Measurements from ENCODE around the gene SOX6.

The SOX6 gene

DNA sequence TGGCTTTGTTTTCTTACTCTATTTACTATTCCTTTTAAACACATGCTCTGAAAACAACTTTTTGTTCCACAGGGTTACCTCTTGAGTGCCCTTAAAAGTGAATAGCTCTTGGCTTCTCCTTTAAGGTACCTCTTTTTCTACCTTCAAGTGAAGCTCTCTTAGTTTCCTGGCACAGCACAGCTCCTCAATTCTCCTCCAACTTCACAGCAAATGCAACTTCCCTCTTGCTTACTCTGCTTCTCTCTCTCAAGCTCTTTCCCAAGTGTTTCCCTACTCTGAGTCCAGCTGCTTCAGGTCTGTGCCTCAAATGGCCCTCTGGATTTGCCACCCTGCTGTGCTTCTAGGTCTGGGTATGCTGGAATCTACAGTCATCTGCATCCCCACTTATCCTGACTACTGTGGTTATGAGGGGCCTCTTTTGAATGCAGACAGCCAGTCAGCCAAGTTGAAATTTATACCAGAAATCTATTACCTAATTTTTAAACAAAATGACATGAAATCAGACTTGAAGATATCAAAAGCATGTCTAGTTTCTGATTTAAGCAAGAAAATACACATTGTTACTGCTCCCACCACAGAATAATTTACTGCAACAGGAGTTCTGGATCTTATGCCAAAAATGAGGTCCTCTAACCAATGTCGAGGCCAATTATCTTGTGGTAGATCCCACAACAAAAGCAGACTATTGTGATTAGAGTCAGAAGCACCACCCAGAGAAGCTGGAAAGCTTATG is 371.1 kb downstream of the SOX6 start:
- no peak for DNase-seq

DNA sequence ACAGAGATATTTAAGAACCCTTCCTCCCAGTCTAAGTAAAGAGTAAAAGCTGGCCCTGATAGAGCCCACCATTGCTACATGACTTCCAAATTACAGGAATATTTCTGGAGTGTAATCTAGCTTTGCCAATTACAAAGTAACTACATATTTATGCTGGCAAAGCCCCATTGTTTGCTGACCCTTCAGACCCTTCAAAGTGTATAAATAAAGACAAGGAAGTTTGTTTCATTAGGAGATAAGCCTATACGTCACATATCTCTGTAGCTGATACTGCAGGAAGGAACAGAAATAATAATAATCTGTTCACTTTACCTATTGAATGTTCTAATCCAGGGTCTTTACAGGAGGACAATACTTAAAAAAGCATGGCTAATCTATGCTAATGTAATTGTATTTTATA is 375.1 kb downstream of the SOX6 start:
- no peak for DNase-seq

DNA sequence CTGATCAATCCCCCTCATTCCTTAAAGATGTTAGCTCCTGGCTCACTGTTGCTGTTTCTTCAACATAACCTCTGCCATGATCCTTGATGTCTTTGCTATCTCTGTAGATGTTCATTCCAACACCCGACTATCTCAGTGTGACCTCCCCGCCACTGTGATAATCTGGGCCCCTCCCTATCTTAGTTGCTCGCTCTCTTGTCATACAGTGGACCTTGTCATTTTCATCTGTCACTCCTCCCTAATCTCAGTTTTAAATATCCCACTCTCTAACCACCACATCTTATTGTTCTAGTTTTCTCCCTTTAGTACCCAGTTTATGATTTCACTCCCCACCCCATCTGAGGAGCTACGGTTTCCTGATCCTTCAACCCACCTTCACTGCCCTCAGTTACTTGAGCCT is 379.2 kb downstream of the SOX6 start:
- no peak for DNase-seq

GRCh38 chr11:15976433-15977045 is 379.8 kb downstream of the SOX6 start:
- no peak for DNase-seq

GRCh38 chr11:15975742-15976141 is 380.6 kb downstream of the SOX6 start:
- DNase-seq: no peak

DNA sequence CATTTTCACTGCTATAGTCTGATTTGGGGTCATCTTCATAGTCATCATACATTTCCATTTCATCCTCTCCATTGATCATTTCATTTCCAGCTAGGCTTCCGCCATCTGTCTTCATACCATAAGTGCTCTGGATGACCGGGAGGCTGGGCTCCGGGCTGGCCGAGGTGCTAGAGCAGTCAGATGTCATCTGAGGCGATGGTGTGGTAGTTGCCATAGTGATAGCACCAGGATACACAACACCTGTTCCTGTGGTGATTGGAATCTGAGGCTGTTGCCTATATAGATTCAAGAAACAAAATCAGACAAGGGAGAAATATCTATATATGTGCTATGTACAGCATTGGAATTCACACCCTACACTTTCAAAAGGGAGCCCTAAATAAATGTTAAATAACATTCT is 383.5 kb downstream of the SOX6 start:
- DNase-seq: no peak

GRCh38 chr11:15971215-15971546 is 385.2 kb downstream of the SOX6 start:
- DNase-seq: no peak

GRCh38 chr11:15970506-15971214 is 385.7 kb downstream of the SOX6 start:
- DNase-seq: no peak

- DNase-seq: no peak
Measured at GRCh38 chr11:15969701-15970329, 386.5 kb downstream of the SOX6 start.

- no peak for DNase-seq
Measured at GRCh38 chr11:15969281-15969680, 387.1 kb downstream of the SOX6 start.

DNA sequence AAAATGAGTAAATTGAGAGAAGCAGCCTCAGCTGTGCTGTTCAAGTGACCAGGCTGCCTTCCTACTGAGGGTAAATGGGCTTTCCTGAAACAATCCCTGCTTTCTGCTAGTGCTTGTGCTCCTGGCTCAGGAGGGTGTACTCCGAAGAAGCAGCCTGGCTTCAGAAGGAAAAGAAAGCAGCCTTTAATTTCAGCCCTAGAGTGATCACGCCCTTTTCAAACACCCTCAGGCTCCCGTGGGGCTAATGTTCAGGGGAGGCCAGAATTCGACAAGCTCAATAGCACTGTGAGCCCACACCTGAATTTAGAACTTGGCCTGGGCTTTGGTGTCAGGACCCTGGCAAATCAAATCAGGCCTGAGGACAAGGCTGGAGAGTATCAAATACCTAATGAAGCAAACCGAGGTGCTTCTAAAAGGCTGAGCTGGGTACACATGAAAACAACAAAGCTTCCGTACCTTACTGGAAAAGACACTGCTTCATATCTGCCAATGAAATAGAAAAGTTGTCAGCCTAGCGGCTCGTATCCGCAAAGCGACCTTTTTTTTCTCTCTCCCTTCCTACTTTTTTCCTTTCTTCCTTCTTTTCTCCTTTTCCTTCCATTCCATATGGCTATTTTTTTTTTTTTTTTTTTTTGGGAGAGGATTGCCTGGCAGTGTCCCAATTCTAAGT is 387.8 kb downstream of the SOX6 start:
- no peak for DNase-seq

DNA sequence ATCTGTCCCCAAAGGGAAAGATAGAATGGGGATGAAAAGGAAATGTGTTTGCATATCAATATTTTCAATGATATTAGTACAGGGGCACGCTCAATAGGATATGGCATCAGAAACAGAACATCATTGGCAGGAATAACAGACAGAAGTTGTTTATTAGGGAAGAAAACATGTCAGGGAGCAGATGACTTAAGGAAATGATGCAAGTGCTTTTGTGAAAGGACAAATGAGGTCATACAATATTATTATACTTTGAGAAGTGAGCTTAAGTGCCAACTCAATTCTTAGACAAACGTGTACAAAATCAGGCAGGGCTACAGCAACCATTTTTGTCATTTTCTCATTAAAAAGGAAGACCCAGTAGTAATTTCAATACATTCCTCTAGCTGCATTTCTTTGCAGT is 388.4 kb downstream of the SOX6 start:
- no peak for DNase-seq

GRCh38 chr11:15967166-15967565 is 389.2 kb downstream of the SOX6 start:
- no peak for DNase-seq

GRCh38 chr11:15965562-15966250 is 390.6 kb downstream of the SOX6 start:
- no peak for DNase-seq

GRCh38 chr11:15963266-15963665 is 393.1 kb downstream of the SOX6 start:
- DNase-seq: no peak

GRCh38 chr11:15958910-15959309 is 397.4 kb downstream of the SOX6 start:
- no peak for DNase-seq

- DNase-seq: no peak
Measured at GRCh38 chr11:15957234-15957633, 399.1 kb downstream of the SOX6 start.

DNA sequence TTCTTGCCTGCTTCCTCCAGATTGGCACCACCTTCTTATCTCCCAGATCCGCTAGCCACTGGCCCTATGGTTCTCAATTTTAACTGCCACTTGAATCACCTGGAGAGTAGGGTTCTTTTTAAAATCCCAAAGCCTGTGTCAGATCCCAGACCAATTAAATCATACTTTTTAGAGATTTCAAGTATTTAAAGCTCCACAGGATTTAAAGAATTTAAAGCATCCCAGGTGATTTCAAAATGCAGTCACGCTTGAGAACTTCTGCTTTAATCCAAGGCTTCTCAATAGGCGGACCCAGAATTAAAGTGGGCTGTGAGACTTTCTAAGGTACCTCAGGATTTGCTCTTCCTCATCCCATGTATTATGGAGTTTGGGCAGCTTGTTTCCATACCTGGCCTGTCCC is 400.0 kb downstream of the SOX6 start:
- DNase-seq: no peak

DNA sequence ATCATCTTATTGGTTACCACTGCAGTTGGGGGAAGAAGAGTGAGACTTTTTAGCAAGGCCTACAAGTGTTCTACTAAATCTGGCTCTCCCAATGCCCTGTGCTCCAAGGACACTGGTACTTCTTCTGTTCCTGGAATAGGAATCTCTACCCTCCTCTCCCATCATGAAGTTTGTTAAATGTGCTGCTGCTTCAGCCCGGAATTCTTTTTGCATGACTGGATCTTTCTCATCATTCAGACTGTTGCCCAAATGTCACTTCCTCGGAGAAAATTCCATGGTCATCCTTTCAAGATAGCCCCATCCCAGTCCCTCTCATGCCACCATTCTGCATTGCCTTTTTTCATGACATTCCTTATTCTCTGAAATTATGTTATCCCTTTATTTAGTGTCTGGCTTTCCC is 400.8 kb downstream of the SOX6 start:
- no peak for DNase-seq

GRCh38 chr11:15947681-15948648 is 408.4 kb downstream of the SOX6 start:
- no peak for DNase-seq

- no peak for DNase-seq
Measured at GRCh38 chr11:15945726-15946125, 410.6 kb downstream of the SOX6 start.

All from stimulated activated CD4-positive, alpha-beta T cell treated with anti-CD3 and anti-CD28 coated beads, Interleukin-2, amount 100 ng/mL, for 48 hours (primary cell).